ENCODE data around the gene ENTPD2.

ENTPD2 gene

GRCh38 chr9:137082222-137082924, 28.5 kb upstream of the ENTPD2 start:
- no peak overlapping the region for H3K4me3 Mint-ChIP-seq
- H3K27me3 Mint-ChIP-seq (ENCODE audit: low read depth, poor library complexity) = peaks cover 69% of the 10 kb centered on the region
- peaks cover 18% of the 10 kb centered on the region for H3K4me1 Mint-ChIP-seq
- DNase-seq = no peak
- no peaks in the 10 kb centered on the region for H3K9me3 Mint-ChIP-seq
- TF ChIP-seq, protein P1, sequence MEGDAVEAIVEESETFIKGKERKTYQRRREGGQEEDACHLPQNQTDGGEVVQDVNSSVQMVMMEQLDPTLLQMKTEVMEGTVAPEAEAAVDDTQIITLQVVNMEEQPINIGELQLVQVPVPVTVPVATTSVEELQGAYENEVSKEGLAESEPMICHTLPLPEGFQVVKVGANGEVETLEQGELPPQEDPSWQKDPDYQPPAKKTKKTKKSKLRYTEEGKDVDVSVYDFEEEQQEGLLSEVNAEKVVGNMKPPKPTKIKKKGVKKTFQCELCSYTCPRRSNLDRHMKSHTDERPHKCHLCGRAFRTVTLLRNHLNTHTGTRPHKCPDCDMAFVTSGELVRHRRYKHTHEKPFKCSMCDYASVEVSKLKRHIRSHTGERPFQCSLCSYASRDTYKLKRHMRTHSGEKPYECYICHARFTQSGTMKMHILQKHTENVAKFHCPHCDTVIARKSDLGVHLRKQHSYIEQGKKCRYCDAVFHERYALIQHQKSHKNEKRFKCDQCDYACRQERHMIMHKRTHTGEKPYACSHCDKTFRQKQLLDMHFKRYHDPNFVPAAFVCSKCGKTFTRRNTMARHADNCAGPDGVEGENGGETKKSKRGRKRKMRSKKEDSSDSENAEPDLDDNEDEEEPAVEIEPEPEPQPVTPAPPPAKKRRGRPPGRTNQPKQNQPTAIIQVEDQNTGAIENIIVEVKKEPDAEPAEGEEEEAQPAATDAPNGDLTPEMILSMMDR (IDR thresholded peaks at IDR 0.05) = no peak
- no peak overlapping the region for H3K27ac Mint-ChIP-seq
- H3K36me3 Mint-ChIP-seq (ENCODE audit: low read depth) = no peaks in the 10 kb centered on the region

DNA sequence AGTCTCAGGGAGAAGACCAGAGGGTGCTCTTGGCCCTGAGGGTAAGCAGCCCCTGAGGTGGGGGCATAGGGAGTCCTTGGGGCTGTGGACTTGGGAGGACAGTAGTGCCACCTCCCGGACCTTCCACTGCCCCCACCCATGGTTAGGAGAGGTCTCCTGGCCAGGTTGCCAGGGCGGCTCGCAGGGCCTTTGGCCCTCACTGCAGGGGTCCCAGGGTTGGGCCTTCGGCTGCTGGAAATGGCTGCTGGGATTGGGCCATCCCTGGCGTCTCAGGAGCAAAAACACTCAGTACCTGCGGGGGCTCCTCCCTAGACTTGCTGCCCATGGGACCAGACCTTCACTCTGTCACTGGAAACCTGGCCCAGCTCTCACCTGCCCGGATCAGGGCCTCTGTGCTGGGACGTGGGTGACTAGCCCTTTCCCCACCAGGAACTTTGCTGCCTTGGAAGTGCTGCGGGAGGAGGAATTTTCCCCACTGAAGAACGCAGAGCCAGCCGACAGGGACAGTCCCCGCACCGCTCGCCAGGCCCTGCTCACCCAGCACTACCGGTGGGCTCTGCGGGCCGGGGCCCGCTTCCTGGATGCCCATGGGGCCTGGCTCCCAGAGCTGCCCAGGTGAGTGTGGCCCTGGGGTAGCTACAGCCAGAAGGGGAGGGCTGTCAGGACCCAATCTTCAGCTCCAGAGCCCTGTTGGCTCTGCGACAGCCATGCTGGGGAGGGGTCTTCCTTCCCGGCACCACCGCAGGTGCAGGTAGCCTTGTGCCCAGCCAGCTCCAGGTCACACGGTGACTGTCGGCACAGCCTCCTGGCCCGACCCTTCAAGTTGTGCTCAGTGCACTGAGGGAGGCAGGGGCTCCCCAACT, 26.6 kb upstream of the ENTPD2 start:
- Mint-ChIP-seq H3K4me1 (peaks cover 13% of the 10 kb centered on the region), H3K4me3 (no peak overlapping the region), H3K27me3 (ENCODE audit: low read depth, poor library complexity) (peaks cover 84% of the 10 kb centered on the region), H3K27ac (no peak overlapping the region), H3K36me3 (ENCODE audit: low read depth) (no peaks in the 10 kb centered on the region), H3K9me3 (no peaks in the 10 kb centered on the region)
- no peak for DNase-seq
- TF ChIP-seq, protein P1 (IDR thresholded peaks at IDR 0.05) = no peak

DNA sequence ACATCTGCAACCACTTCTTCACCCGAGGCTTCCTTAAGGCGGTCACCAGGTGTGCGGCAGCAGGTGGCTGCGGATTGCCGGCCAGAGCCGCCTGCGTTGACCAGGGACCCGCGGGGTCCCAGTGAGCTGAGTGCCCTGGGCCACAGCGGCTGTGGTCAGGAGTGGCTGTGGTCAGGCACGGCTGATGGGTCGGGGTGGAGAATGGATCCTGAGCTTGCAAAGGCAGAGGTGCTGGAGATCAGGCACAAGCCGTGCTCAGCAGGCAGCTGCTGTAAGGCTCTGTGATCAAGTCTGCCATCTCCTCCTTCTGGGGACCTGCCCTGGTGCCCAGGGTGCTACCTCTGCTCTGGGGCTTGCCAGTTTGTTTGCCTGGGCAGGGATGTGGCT, 25.5 kb upstream of the ENTPD2 start:
- H3K27ac Mint-ChIP-seq = no peak overlapping the region
- peaks cover 92% of the 10 kb centered on the region for H3K27me3 Mint-ChIP-seq (ENCODE audit: low read depth, poor library complexity)
- H3K36me3 Mint-ChIP-seq (ENCODE audit: low read depth) = no peaks in the 10 kb centered on the region
- peaks cover 12% of the 10 kb centered on the region for H3K4me1 Mint-ChIP-seq
- no peak for DNase-seq
- no peak overlapping the region for H3K4me3 Mint-ChIP-seq
- TF ChIP-seq, protein P1 (IDR thresholded peaks at IDR 0.05) = no peak
- H3K9me3 Mint-ChIP-seq = no peaks in the 10 kb centered on the region

DNA sequence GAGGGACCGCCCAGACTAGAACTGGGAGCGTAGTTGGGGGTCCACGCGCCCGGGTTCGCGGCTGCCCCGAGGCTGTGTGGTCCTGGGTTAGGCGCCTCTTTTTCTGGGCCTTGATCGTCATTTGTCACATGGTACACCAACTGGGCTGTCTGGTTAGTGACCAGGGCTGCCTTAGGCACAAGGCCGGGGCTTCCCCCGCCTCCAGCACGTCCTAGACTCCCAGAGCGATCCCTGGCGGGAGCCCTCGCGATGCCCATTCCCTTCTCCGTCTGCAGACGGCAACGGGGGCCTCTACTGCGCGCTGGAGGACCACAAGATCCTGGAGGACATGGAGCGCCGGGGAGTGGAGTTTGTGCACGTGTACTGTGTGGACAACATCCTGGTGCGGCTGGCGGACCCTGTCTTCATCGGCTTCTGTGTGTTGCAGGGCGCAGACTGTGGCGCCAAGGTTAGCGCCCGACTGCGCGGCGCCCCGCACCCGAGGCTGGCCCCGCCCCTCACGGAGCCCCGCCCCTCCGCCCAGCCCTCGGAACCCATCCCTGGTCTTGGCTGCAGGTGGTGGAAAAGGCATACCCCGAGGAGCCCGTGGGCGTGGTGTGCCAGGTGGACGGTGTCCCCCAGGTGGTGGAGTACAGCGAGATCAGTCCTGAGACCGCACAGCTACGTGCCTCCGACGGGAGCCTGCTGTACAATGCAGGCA, 25.0 kb upstream of the ENTPD2 start:
- Mint-ChIP-seq H3K9me3 (no peaks in the 10 kb centered on the region), H3K27me3 (ENCODE audit: low read depth, poor library complexity) (peaks cover 92% of the 10 kb centered on the region), H3K4me1 (peaks cover 12% of the 10 kb centered on the region), H3K36me3 (ENCODE audit: low read depth) (no peaks in the 10 kb centered on the region), H3K4me3 (peak overlapping the region; percentile 71), H3K27ac (no peak overlapping the region)
- TF ChIP-seq, protein P1 (IDR thresholded peaks at IDR 0.05) = no peak
- DNase-seq = peak; percentile 54

GRCh38 chr9:137077758-137078693, 24.2 kb upstream of the ENTPD2 start:
- Mint-ChIP-seq H3K4me1 (peaks cover 10% of the 10 kb centered on the region), H3K36me3 (ENCODE audit: low read depth) (no peaks in the 10 kb centered on the region), H3K27me3 (ENCODE audit: low read depth, poor library complexity) (peaks cover 86% of the 10 kb centered on the region), H3K9me3 (no peaks in the 10 kb centered on the region), H3K4me3 (peak overlapping the region; percentile 71), H3K27ac (no peak overlapping the region)
- no peak for DNase-seq
- TF ChIP-seq, protein P1 (IDR thresholded peaks at IDR 0.05) = no peak
